HG03558 (cell line): Measurements from ENCODE around the gene AKIRIN2.

Source experiments
- ATAC-seq: cut with Tn5 transposase; IDR thresholded peaks from one replicate; pipeline ENCODE4 v1.9.1; 2021; ENCODE audit warnings: moderate number of reproducible peaks; ENCODE audit not compliant: unreplicated experiment; ENCODE audit errors: extremely low read depth

AKIRIN2 gene

DNA sequence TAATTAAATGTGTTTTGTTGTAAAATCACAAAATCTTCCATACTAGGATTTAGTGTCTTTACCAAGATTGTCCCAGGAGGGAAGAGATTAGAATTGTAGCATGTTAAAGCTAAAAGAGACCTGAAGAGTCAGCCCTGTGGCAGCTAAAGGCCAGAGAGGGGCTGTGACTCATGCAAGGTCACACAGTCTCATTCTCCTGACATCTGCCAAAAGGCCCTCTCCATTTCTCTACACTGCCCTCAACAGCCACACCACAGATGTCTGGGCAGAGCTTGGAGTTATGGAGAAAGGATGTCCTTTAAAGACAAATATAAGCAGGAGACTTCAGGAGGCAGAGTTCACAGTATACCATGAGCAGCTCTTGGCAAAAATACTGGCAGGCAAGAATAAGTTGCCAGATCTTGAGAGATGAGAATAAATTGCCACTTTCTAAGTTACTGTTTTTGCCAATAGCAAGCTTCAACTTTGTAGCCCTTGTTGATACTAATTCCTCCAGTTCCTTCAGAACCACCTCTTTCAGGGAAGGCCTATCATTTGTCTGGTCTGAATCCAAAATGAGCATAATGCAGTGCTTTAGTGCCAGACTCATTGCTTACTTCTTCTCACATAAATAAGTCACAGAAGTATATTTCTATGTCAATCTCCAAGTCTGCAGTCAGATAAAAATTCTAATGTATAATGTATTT lies 41.7 kb downstream of the AKIRIN2 start:
- ATAC-seq = no peak

GRCh38 chr6:87658516-87658915 lies 43.5 kb downstream of the AKIRIN2 start:
- ATAC-seq = no peak

DNA sequence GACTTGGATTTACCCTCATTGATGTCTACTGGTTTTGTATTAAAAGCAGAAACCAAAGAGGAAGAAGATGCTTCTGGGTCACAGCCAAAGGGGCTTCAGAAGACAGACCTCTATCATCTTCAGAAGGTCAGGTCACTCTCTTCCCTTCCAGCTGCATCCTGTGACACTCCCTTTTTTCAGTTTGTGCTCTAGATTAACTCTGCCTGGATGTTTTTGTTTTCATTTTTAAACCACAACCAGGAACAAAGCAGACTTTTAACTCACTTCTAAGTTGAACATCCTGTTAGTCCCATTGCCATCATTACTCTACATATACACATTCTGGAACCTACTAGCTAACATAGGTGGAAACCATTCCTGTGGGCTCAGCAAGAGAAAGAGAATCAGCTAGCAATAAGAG lies 45.2 kb downstream of the AKIRIN2 start:
- peak; percentile 60 for ATAC-seq

DNA sequence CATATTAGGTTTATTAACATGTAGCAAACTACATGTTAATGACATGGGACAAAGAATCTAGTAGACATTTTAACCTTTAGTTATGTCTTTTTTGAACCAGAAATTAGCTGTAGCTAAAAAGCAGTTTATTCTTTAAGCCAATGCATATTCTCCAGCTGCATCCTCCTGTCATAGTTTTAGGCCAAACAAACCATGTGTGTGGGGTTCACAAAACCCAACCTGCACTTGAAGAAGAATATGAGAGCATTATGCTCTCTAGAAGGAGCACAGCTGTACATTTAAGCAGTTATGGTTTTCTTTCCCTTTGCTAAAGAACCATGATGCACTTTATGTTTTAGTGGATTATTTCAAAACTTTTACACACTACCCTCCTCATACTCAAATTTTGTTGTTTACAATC lies 46.2 kb downstream of the AKIRIN2 start:
- no peak for ATAC-seq

- ATAC-seq = no peak
Measured at GRCh38 chr6:87654875-87655454, 47.1 kb downstream of the AKIRIN2 start.

- no peak for ATAC-seq
Measured at GRCh38 chr6:87654122-87654521, 47.9 kb downstream of the AKIRIN2 start.

DNA sequence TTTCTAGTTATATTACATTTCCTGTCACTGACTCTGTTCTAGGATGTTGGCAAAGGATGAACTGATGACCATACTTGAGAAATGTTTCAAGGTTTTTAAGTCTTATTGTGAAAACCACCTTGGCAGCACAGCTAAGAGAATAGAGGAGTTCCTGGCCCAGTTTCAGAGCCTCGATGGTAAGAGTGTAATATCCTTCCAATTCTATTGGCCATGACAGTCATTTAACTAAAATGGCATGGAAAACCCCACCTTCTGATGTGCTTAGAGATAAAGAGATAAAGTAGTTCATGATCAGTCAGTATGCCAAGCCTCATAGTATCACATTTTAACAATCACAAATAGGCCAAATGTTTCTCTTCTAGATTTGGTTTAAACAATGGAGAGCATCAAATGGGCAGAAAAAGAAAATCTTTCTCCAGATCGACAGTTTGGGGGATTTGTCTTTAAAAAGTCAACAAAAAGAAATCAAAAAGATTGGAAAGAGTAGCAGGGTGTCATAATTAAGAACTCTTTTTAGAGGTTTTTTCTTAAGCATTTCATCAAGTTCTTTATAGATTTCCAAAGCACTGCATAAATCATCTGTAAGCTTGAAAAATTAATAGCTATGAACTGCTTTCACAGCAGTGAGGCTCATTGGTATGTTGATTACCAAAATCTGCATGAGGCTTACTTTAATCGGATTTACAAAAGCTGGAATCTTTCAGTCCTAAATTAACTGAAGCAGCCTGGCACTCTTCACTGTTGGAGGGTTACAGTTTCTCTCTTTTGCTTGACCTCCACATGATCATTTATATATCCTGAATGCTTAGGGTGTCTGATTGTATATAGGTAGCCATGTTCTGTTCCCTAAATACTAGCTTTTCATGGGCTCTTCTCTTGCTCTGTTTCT lies 48.7 kb downstream of the AKIRIN2 start:
- no peak for ATAC-seq

- ATAC-seq = no peak
Measured at GRCh38 chr6:87645080-87645479, 57.0 kb downstream of the AKIRIN2 start.

GRCh38 chr6:87641065-87641692 lies 60.9 kb downstream of the AKIRIN2 start:
- no peak for ATAC-seq

DNA sequence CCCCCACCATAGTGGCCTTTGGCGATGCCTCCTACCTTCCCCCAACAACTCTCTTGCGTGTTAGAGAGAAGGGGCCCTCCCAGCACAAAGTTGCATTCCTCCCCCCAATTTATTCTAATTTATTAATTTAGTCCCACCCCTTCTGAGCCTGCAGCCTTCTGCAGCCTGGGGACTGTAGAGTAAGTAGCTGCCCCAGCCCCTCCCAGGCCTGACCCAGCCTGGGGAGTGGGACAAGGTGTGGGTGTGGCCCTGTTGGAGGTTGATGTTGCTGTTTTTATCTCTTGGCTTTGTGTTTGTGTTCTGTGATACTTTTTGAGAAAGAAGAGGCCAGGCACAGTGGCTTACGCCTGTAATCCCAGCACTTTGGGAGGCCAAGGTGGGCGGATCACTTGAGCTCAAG lies 62.7 kb downstream of the AKIRIN2 start:
- no peak for ATAC-seq

DNA sequence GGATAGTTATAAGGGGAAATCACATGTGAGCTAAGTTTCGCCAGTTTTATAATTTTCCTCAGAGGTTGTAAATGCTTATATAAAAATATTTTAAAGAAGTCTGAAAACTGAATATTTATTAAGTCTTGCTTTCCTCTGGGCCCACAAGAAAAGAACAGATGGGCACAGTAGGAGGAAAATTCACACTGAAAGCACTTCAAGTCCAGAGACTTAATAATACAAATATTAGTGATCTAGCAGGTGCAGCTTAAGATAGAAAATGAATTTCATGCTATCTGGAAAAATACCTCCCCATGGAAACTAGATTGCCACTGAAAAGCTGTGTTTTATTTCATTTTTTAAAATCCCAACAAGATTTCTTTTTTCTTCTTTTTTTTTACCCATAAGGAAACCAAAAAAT lies 64.9 kb downstream of the AKIRIN2 start:
- ATAC-seq = no peak

- ATAC-seq = no peak
Measured at GRCh38 chr6:87636315-87636714, 65.7 kb downstream of the AKIRIN2 start.

DNA sequence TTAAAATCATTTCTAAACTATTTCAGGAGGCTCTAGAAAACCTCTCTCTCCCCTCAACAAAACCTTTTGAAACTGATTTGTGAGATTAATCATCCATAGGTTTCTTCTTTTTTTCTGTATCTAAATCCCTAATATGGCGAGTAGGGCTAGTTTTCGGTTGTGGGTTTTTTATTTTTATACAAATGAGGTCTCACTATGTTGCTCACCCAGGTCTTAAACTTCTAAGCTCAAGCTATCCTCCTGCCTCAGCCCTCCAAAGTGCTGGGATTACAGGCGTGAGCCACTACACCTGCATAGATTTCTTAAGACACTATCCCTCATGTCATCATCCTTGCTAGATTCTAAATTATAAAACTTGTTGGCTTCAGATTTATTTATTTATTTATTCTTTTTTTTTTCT lies 68.2 kb downstream of the AKIRIN2 start:
- no peak for ATAC-seq

GRCh38 chr6:87630746-87631145 lies 71.3 kb downstream of the AKIRIN2 start:
- no peak for ATAC-seq

GRCh38 chr6:87628881-87629280 lies 73.2 kb downstream of the AKIRIN2 start:
- ATAC-seq = no peak

DNA sequence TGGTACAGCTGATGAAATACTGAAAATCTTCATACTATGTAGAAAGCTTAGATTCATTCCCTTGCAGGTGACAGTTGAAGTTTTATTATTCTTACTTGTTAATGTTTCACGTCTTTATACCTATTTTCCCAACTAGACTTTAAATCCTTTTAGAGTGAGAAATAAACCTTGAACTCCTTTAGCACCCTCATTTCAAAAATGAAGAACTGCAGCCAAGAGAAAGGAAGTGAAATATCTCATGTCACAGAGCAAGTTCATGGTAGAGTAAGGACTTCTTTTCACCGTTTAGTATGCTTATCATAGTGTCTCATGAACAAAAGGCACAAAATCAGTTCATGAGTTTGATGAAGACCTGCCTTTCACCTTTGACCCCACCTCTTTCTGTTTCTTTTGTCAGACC lies 73.6 kb downstream of the AKIRIN2 start:
- no peak for ATAC-seq
